Karpas-422 (cell line): ENCODE measurements around the gene IRF5. TPM values are rescaled to one million over a fixed set of nuclear protein-coding genes. Genes with fewer than 3 reads are reported as not detected.

ENCODE experiments used
- DNase-seq: peaks from one replicate; pipeline ENCODE4 v3.0.0-alpha.2; 2015
- H2AFZ ChIP-seq: fragments of 200-600 bp; sonication (generic); 2 replicates; pipeline ENCODE4 v1.6.1; 2014; ENCODE audit warnings: antibody characterized with exemption, low read length, mixed read lengths
- H3K27ac ChIP-seq: fragments of 200-600 bp; sonication (generic); 2 replicates; pipeline ENCODE4 v1.5.1; 2014; ENCODE audit warnings: mild to moderate bottlenecking, low read length, moderate library complexity
- H3K27me3 ChIP-seq: fragments of 200-600 bp; sonication (generic); 2 replicates; pipeline ENCODE4 v1.6.1; 2014; ENCODE audit warnings: low read length, mixed read lengths
- H3K36me3 ChIP-seq: fragments of 200-600 bp; sonication (generic); 2 replicates; pipeline ENCODE4 v1.6.1; 2014; ENCODE audit warnings: low read length, mixed read lengths; ENCODE audit not compliant: insufficient read depth
- H3K4me1 ChIP-seq: fragments of 200-600 bp; sonication (generic); 2 replicates; pipeline ENCODE4 v1.6.1; 2014; ENCODE audit warnings: mild to moderate bottlenecking, low read length, mixed read lengths
- H3K4me2 ChIP-seq: fragments of 200-600 bp; sonication (generic); 2 replicates; pipeline ENCODE4 v1.6.1; 2014; ENCODE audit warnings: low read length, low read depth, mild to moderate bottlenecking; ENCODE audit not compliant: poor library complexity, severe bottlenecking
- H3K4me3 ChIP-seq: fragments of 200-600 bp; sonication (generic); 2 replicates; pipeline ENCODE4 v1.5.1; 2014; ENCODE audit warnings: mild to moderate bottlenecking, antibody characterized with exemption, low read length, mixed read lengths
- H3K79me2 ChIP-seq: fragments of 200-600 bp; sonication (generic); 2 replicates; pipeline ENCODE4 v1.6.1; 2014; ENCODE audit warnings: mild to moderate bottlenecking, low read length, mixed read lengths
- H3K9ac ChIP-seq: fragments of 200-600 bp; sonication (generic); 2 replicates; pipeline ENCODE4 v1.6.0; 2014; ENCODE audit warnings: low read length
- H3K9me2 ChIP-seq: fragments of 200-600 bp; sonication (generic), shearing (Covaris generic); replicated peaks from 2 replicates; pipeline ENCODE4 v1.6.0; 2014; ENCODE audit warnings: mild to moderate bottlenecking, low read length, moderate library complexity; ENCODE audit not compliant: insufficient read depth
- H3K9me3 ChIP-seq: fragments of 300-700, 200-600 bp; sonication (generic); 2 replicates; pipeline ENCODE4 v1.6.1; 2014; ENCODE audit warnings: low read length, mixed read lengths
- H4K20me1 ChIP-seq: fragments of 200-600 bp; sonication (generic); 2 replicates; pipeline ENCODE4 v1.6.1; 2014; ENCODE audit warnings: mild to moderate bottlenecking, antibody characterized with exemption, low read length, low read depth; ENCODE audit not compliant: insufficient read depth
- total RNA-seq: library from RNA; depleted of rRNA; stranded (reverse); fragments of >200 nt; shearing (Covaris generic); gene quantifications from 2 replicates; pipeline ENCODE4 v1.2.3, GENCODE V29; 2014; ENCODE audit warnings: low replicate concordance

The IRF5 gene
- total RNA-seq, 1 experiment from 2014 or later: 7.8 TPM

- Histone ChIP-seq H2AFZ (no peak overlapping the region), H3K4me2 (no peak overlapping the region), H3K9ac (no peak overlapping the region), H3K36me3 (no peaks in the 10 kb centered on the region), H3K9me2 (no peaks in the 10 kb centered on the region), H3K27ac (no peak overlapping the region), H3K4me3 (no peak overlapping the region), H3K4me1 (peaks cover 20% of the 10 kb centered on the region), H4K20me1 (no peaks in the 10 kb centered on the region), H3K9me3 (no peaks in the 10 kb centered on the region), H3K79me2 (no peaks in the 10 kb centered on the region), H3K27me3 (no peaks in the 10 kb centered on the region)
- no peak for DNase-seq
Observed at GRCh38 chr7:128915841-128916642, 21.7 kb upstream of the IRF5 start.

GRCh38 chr7:128916643-128916915 lies 21.1 kb upstream of the IRF5 start:
- no peaks in the 10 kb centered on the region for H3K36me3 ChIP-seq
- H3K9me3 ChIP-seq: no peaks in the 10 kb centered on the region
- H3K9ac ChIP-seq: no peak overlapping the region
- no peaks in the 10 kb centered on the region for H3K9me2 ChIP-seq
- H3K27me3 ChIP-seq: no peaks in the 10 kb centered on the region
- no peak overlapping the region for H2AFZ ChIP-seq
- DNase-seq: no peak
- H3K79me2 ChIP-seq: no peaks in the 10 kb centered on the region
- H4K20me1 ChIP-seq: no peaks in the 10 kb centered on the region
- H3K4me1 ChIP-seq: peaks cover 22% of the 10 kb centered on the region
- H3K4me3 ChIP-seq: no peak overlapping the region
- no peak overlapping the region for H3K4me2 ChIP-seq
- no peak overlapping the region for H3K27ac ChIP-seq

GRCh38 chr7:128917122-128917521 lies 20.6 kb upstream of the IRF5 start:
- no peaks in the 10 kb centered on the region for H3K27me3 ChIP-seq
- H2AFZ ChIP-seq: no peak overlapping the region
- H3K36me3 ChIP-seq: no peaks in the 10 kb centered on the region
- H3K4me3 ChIP-seq: no peak overlapping the region
- no peak overlapping the region for H3K27ac ChIP-seq
- no peaks in the 10 kb centered on the region for H3K9me2 ChIP-seq
- peaks cover 22% of the 10 kb centered on the region for H3K4me1 ChIP-seq
- no peaks in the 10 kb centered on the region for H4K20me1 ChIP-seq
- no peaks in the 10 kb centered on the region for H3K79me2 ChIP-seq
- no peak overlapping the region for H3K4me2 ChIP-seq
- no peaks in the 10 kb centered on the region for H3K9me3 ChIP-seq
- no peak for DNase-seq
- H3K9ac ChIP-seq: no peak overlapping the region

GRCh38 chr7:128918016-128918665 lies 19.6 kb upstream of the IRF5 start:
- DNase-seq: no peak
- H3K9me2 ChIP-seq: no peaks in the 10 kb centered on the region
- H4K20me1 ChIP-seq: no peaks in the 10 kb centered on the region
- peaks cover 24% of the 10 kb centered on the region for H3K4me1 ChIP-seq
- no peak overlapping the region for H3K4me3 ChIP-seq
- no peak overlapping the region for H3K27ac ChIP-seq
- no peak overlapping the region for H3K9ac ChIP-seq
- H3K36me3 ChIP-seq: no peaks in the 10 kb centered on the region
- H3K79me2 ChIP-seq: no peaks in the 10 kb centered on the region
- H2AFZ ChIP-seq: no peak overlapping the region
- no peaks in the 10 kb centered on the region for H3K9me3 ChIP-seq
- no peaks in the 10 kb centered on the region for H3K27me3 ChIP-seq
- no peak overlapping the region for H3K4me2 ChIP-seq

- DNase-seq: no peak
- Histone ChIP-seq H3K79me2 (no peaks in the 10 kb centered on the region), H2AFZ (no peak overlapping the region), H3K36me3 (no peaks in the 10 kb centered on the region), H3K27ac (no peak overlapping the region), H3K9me2 (no peaks in the 10 kb centered on the region), H3K4me2 (peak overlapping the region; percentile 23), H3K4me1 (peaks cover 35% of the 10 kb centered on the region), H4K20me1 (no peaks in the 10 kb centered on the region), H3K27me3 (no peaks in the 10 kb centered on the region), H3K4me3 (no peak overlapping the region), H3K9me3 (no peaks in the 10 kb centered on the region), H3K9ac (no peak overlapping the region)
Observed at GRCh38 chr7:128919241-128919640, 18.5 kb upstream of the IRF5 start.

- peak overlapping the region; percentile 23 for H3K4me2 ChIP-seq
Observed at GRCh38 chr7:128919881-128920799, 17.6 kb upstream of the IRF5 start.

GRCh38 chr7:128920913-128921582 lies 16.7 kb upstream of the IRF5 start:
- Histone ChIP-seq H4K20me1 (no peaks in the 10 kb centered on the region), H3K9ac (no peak overlapping the region), H3K9me3 (no peaks in the 10 kb centered on the region), H2AFZ (no peak overlapping the region), H3K27me3 (no peaks in the 10 kb centered on the region), H3K79me2 (no peaks in the 10 kb centered on the region), H3K36me3 (no peaks in the 10 kb centered on the region), H3K9me2 (no peaks in the 10 kb centered on the region), H3K4me2 (no peak overlapping the region), H3K4me3 (no peak overlapping the region), H3K27ac (no peak overlapping the region), H3K4me1 (peaks cover 43% of the 10 kb centered on the region)
- DNase-seq: no peak

More at GRCh38 chr7:128919881-128920799, 17.6 kb upstream of the IRF5 start:
- Histone ChIP-seq H3K9me2 (no peaks in the 10 kb centered on the region), H3K9me3 (no peaks in the 10 kb centered on the region), H4K20me1 (no peaks in the 10 kb centered on the region), H3K27ac (no peak overlapping the region), H2AFZ (no peak overlapping the region), H3K4me3 (no peak overlapping the region), H3K4me1 (peaks cover 42% of the 10 kb centered on the region), H3K79me2 (no peaks in the 10 kb centered on the region), H3K36me3 (no peaks in the 10 kb centered on the region), H3K9ac (no peak overlapping the region), H3K27me3 (no peaks in the 10 kb centered on the region)
- DNase-seq: no peak
